Mucosa of rectum (tissue), 2 donors: ENCODE data around the gene DNM2.

Experiments
- H3K27ac ChIP-seq, 2 donors: one replicate each; pipeline ENCODE4 v1.7.0; 2013; ENCODE audit warnings: inconsistent platforms in 2 of 2, low read depth in 2 of 2, low read length in 2 of 2
- H3K27me3 ChIP-seq, 2 donors: one replicate each; pipeline ENCODE4 v1.7.0; 2013; ENCODE audit warnings: low read length in 2 of 2; ENCODE audit not compliant: control insufficient read depth in 2 of 2, insufficient read depth in 2 of 2
- H3K36me3 ChIP-seq, 2 donors: one replicate each; pipeline ENCODE4 v1.7.0; 2013; ENCODE audit warnings: low read length in 2 of 2; ENCODE audit not compliant: control insufficient read depth in 2 of 2, insufficient read depth in 2 of 2
- H3K4me1 ChIP-seq, 2 donors: one replicate each; pipeline ENCODE4 v1.7.0; 2013; ENCODE audit warnings: low read length in 2 of 2, mild to moderate bottlenecking in 1 of 2; ENCODE audit not compliant: control insufficient read depth in 2 of 2, insufficient read depth in 2 of 2
- H3K4me3 ChIP-seq, 2 donors: one replicate each; pipeline ENCODE4 v1.7.0; 2013; ENCODE audit warnings: low read length in 2 of 2
- H3K9ac ChIP-seq, 2 donors: one replicate each; pipeline ENCODE4 v1.7.0; 2013; ENCODE audit warnings: low read length in 2 of 2, low read depth in 1 of 2, mild to moderate bottlenecking in 1 of 2
- H3K9me3 ChIP-seq, 2 donors: one replicate each; pipeline ENCODE4 v1.7.0; 2013; ENCODE audit warnings: low read length in 2 of 2; ENCODE audit not compliant: control insufficient read depth in 2 of 2
- donor health status: healthy.
- donor health status: Normal muscosa, but diverticular disease.

DNM2 gene

DNA sequence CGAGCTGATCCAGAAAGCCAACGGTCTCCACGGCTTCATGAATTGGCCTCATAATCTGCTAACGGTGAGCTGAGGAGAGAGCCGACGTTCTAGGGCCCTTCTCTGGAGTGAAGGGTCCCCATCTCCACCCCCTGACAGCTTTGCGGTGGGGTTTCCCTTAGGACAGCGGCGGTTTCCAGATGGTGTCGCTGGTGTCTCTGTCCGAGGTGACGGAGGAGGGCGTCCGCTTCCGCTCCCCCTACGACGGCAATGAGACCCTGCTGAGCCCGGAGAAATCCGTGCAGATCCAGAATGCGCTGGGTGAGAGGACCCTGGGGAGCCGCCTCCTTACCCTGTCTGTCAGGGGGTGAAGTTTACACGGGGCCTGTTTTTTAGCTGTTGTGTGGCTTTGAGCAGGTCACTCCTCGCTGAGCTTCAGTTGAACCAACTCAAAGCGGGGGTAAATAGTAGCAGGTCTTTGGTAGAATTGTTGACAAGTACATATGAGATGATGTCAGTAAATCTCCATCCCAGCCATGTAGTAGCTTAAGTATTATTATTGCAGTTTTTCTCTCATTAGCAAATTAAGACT lies 15.8 kb upstream of the DNM2 start:
- Histone ChIP-seq H3K4me1 (peaks cover 5 to 10% of the 10 kb centered on the region in 2 donors), H3K27me3 (no peaks in the 10 kb centered on the region), H3K9me3 (no peaks in the 10 kb centered on the region), H3K36me3 (peaks cover 0 to 2% of the 10 kb centered on the region in 2 donors), H3K9ac (peak overlapping the region; percentile 73 to 81), H3K4me3 (peak overlapping the region; percentile 91 to 92), H3K27ac (peak overlapping the region in 1 of 2 donors; percentile 63)

DNA sequence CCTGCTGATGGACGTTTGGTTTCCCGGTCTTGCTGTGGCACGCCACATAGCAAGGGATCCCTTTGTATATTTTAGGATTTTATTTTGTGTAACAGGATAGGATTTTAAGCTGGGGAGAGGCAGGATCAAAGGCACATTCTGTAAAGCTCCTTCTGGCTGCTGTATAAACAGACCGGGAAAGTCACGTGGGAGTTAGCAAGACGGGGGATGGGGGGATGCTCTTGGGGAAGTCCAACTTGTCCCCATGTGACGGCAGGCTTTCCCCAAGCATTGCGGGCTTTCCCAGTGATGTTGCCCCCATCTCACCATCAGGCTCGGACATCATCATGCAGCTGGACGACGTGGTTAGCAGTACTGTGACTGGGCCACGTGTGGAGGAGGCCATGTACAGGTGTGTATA lies 10.9 kb upstream of the DNM2 start:
- H3K27me3 ChIP-seq = no peaks in the 10 kb centered on the region
- H3K9ac ChIP-seq = no peak overlapping the region
- H3K4me3 ChIP-seq = no peak overlapping the region
- peaks cover 0 to 2% of the 10 kb centered on the region in 2 donors for H3K36me3 ChIP-seq
- no peaks in the 10 kb centered on the region for H3K9me3 ChIP-seq
- no peak overlapping the region for H3K27ac ChIP-seq
- peaks cover 4% of the 10 kb centered on the region in 2 donors for H3K4me1 ChIP-seq

DNA sequence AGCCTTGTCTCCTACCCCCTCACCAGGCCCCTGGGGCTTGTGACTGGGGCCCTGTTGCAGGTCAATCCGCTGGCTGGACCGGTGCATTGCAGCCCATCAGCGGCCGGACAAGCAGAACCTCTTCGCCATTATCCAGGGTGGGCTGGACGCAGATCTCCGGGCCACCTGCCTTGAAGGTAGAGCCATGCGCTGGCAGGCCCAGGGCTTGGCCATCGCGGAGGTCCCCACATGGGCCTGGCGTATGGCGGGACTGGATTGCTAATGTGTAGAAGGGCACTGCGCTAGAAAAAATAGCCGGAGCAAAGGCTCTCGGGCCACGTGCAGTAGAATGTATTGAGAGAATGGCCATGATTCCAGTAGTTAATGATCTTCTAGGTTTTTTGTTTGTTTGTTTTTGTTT lies 10.4 kb upstream of the DNM2 start:
- Histone ChIP-seq H3K27me3 (no peaks in the 10 kb centered on the region), H3K27ac (no peak overlapping the region), H3K4me3 (no peak overlapping the region), H3K36me3 (peaks cover 0 to 2% of the 10 kb centered on the region in 2 donors), H3K9ac (no peak overlapping the region), H3K4me1 (peaks cover 0 to 8% of the 10 kb centered on the region in 2 donors), H3K9me3 (no peaks in the 10 kb centered on the region)

DNA sequence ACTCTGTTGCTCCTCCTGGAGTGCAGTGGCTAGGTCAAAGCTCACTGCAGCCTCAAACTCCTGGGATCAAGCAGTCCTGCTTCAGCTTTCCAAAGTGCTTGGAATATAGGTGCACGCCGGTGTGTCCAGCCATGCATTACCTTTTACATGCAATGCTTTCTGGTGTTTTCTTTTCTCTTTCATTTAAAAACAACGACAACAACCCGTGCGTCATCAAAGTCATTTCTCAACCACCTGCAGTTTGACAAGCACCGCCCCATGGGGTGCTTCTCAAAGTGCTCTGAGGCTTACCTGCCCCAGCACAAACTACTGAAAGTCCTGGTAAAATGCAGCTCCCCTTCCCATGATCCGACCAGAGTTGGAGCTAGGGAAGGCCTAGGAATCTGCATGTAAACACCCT lies 9.6 kb upstream of the DNM2 start:
- Histone ChIP-seq H3K9me3 (no peaks in the 10 kb centered on the region), H3K9ac (no peak overlapping the region), H3K27me3 (no peaks in the 10 kb centered on the region), H3K4me1 (peaks cover 0 to 15% of the 10 kb centered on the region in 2 donors), H3K27ac (no peak overlapping the region), H3K36me3 (peaks cover 0 to 8% of the 10 kb centered on the region in 2 donors), H3K4me3 (no peak overlapping the region)

DNA sequence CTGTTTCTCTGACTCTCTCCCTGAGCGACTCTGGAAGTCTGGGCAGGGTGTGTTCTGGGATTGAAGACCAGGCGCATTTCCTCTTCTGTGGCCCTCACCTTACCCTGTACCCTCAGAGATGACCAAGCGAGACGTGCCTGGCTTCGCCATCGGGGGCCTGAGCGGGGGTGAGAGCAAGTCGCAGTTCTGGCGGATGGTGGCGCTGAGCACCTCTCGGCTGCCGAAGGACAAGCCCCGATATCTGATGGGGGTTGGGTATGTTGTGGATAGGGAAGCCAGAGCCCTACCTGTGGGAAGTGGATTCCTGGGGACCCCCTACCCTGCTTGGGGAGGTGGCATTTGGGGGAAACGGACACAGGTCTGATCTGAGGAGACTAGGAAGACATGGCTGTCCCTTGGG lies 5.8 kb upstream of the DNM2 start:
- peak overlapping the region; percentile 60 to 80 for H3K9ac ChIP-seq
- no peaks in the 10 kb centered on the region for H3K9me3 ChIP-seq
- peaks cover 0 to 6% of the 10 kb centered on the region in 2 donors for H3K36me3 ChIP-seq
- peaks cover 5 to 22% of the 10 kb centered on the region in 2 donors for H3K4me1 ChIP-seq
- peak overlapping the region; percentile 97 for H3K27ac ChIP-seq
- peak overlapping the region; percentile 41 to 64 for H3K4me3 ChIP-seq
- H3K27me3 ChIP-seq = no peaks in the 10 kb centered on the region

DNA sequence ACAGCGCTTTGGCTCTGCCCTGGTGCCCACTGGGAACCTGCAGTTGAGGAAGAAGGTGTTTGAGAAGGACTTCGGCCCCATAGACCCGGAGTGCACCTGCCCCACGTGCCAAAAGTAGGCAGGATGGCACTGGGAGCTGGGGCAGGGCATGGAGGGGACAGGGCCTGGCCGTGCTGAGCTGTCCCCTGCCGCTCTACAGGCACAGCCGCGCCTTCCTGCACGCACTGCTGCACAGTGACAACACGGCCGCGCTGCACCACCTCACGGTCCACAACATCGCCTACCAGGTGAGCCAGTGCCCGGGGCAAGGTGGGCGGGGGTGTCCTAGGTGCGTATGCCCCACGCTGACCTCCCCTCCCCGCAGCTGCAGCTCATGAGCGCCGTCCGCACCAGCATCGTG lies 5.1 kb upstream of the DNM2 start:
- H3K4me1 ChIP-seq = peaks cover 7 to 24% of the 10 kb centered on the region in 2 donors
- peak overlapping the region; percentile 64 to 65 for H3K4me3 ChIP-seq
- H3K9me3 ChIP-seq = no peaks in the 10 kb centered on the region
- H3K27me3 ChIP-seq = no peaks in the 10 kb centered on the region
- H3K27ac ChIP-seq = peak overlapping the region; percentile 97
- H3K36me3 ChIP-seq = peaks cover 0 to 6% of the 10 kb centered on the region in 2 donors
- H3K9ac ChIP-seq = peak overlapping the region; percentile 80 to 84

DNA sequence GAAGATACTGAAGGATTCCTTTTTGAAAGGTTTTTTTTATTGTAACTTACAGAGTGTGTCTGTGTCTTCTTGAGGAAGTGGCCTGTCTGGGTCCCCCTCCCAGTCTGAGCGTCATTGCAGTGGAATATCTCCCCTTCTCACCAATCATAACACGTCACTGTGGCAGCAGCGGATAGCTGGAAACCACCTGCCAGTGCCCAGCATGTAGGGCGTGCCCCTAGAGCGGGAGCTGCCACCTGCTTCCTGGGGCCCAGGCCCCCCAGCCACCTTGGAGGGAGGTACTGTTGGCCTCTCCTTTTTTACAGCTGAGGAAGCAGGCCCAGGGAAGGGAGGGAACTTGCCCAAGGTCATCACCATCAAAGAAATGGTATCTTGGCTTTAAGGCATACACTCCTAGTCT lies 4.6 kb upstream of the DNM2 start:
- H3K9me3 ChIP-seq = no peaks in the 10 kb centered on the region
- no peaks in the 10 kb centered on the region for H3K27me3 ChIP-seq
- H3K4me3 ChIP-seq = peak overlapping the region; percentile 64 to 65
- H3K27ac ChIP-seq = peak overlapping the region; percentile 97
- peaks cover 7 to 24% of the 10 kb centered on the region in 2 donors for H3K4me1 ChIP-seq
- peak overlapping the region; percentile 80 to 84 for H3K9ac ChIP-seq
- peaks cover 0 to 6% of the 10 kb centered on the region in 2 donors for H3K36me3 ChIP-seq

DNA sequence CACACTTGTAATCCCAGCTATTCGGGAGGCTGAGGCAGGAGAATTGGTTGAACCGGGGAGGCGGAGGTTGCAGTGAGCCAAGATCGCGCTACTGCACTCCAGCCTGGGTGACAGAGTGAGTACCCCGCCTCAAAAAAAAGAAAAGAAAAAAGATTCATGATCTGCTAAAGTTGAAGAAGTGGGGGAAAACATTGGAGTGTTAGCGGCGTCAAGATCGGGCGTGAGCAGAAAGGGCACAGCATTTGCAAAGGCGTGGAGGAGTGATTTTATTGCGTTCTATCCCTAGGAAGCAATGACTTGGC lies 874 bp upstream of the DNM2 start:
- H3K27ac ChIP-seq = peak overlapping the region; percentile 61 to 65
- no peaks in the 10 kb centered on the region for H3K9me3 ChIP-seq
- peak overlapping the region; percentile 40 to 43 for H3K9ac ChIP-seq
- peaks cover 27 to 41% of the 10 kb centered on the region in 2 donors for H3K4me1 ChIP-seq
- no peaks in the 10 kb centered on the region for H3K27me3 ChIP-seq
- peaks cover 6 to 17% of the 10 kb centered on the region in 2 donors for H3K36me3 ChIP-seq
- peak overlapping the region; percentile 34 to 62 for H3K4me3 ChIP-seq

DNA sequence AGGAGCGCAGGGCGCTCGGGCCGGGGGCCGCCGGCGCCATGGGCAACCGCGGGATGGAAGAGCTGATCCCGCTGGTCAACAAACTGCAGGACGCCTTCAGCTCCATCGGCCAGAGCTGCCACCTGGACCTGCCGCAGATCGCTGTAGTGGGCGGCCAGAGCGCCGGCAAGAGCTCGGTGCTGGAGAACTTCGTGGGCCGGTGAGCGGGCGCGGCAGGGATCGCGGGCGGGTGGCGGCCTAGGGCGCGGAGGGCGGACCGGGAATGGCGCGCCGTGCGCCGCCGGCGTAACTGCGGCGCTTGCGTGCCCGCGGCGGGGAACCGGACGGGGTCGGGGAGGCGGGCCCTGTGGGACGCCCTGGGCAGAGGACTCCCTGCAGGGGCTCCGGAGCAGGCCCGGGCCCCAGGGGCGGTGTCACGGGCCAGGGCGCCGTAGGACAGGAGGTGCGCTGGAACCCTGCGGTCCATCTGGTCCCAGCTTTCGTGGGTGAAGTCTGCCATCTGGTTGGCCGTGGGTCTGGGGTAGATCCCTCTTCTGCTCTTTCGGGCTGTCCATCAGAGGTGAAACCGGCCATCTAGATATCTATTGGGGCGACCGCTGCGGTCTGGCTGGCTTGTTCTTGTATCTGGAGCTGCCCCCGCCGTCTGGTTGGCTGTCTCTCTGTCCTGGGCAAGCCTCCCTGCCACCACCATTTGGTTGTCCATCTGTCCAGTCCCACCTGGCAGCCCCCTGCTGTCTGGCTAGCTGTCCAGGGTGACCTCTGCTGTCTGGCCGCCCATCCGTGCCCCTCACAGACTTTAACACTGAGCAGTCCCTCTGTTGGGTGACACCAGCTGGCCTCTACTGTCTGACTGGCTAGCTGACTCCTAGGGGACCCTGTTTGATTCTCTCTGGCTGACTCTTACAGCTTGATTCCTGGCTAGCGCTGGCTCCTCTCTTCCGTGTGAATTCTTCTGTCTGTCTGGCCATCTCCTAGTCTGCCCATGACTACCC lies 622 bp downstream of the DNM2 start:
- H3K9me3 ChIP-seq = no peaks in the 10 kb centered on the region
- peak overlapping the region; percentile 94 to 99 for H3K9ac ChIP-seq
- H3K27me3 ChIP-seq = no peaks in the 10 kb centered on the region
- H3K27ac ChIP-seq = peak overlapping the region; percentile 98 to 99
- H3K36me3 ChIP-seq = peaks cover 8 to 15% of the 10 kb centered on the region in 2 donors
- peaks cover 27 to 30% of the 10 kb centered on the region in 2 donors for H3K4me1 ChIP-seq
- peak overlapping the region; percentile 96 to 97 for H3K4me3 ChIP-seq

DNA sequence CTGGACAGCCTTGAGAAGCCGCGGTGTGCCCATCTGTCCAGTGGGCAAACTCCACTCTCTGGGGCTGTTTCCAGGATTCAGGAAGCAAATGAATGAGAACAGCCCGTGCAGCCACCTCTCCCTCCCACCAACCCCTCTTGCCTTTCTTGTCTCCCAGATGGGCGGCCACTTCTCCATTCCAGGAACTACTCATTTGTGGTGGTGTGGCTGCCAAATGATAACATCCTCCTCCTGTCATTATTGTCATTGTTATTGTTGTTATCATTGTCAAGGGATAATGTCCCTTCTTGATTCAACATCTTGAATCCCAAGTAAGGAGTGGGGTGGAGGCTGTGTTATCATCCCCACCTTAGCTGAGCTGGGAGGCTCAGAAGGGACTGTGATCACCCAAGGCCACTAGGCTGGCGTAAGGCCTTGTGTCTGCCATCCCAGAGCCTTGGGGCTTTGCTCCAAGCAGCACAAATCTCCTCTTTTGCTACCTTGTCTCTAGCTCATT lies 1.6 kb downstream of the DNM2 start:
- H3K9me3 ChIP-seq = no peaks in the 10 kb centered on the region
- H3K4me3 ChIP-seq = peak overlapping the region; percentile 96 to 97
- peak overlapping the region; percentile 94 to 99 for H3K9ac ChIP-seq
- no peaks in the 10 kb centered on the region for H3K27me3 ChIP-seq
- peaks cover 27 to 30% of the 10 kb centered on the region in 2 donors for H3K4me1 ChIP-seq
- peak overlapping the region; percentile 98 to 99 for H3K27ac ChIP-seq
- H3K36me3 ChIP-seq = peaks cover 12 to 20% of the 10 kb centered on the region in 2 donors
